COLO668 (cell line): ENCODE data around the gene NUP210.

Experiments
- DNase-seq: peaks from one replicate; lab custom pipeline; 2025; ENCODE audit not compliant: unreplicated experiment; lab: John Stamatoyannopoulos, UW

The NUP210 gene

GRCh38 chr3:13377021-13377420 lies 43.1 kb downstream of the NUP210 start:
- no peak for DNase-seq

- DNase-seq = no peak
Observed at GRCh38 chr3:13376091-13376490, 44.0 kb downstream of the NUP210 start.

GRCh38 chr3:13375464-13375863 lies 44.7 kb downstream of the NUP210 start:
- DNase-seq = no peak

- no peak for DNase-seq
Observed at GRCh38 chr3:13373975-13374586, 46.0 kb downstream of the NUP210 start.

- DNase-seq = no peak
Observed at GRCh38 chr3:13372656-13373055, 47.5 kb downstream of the NUP210 start.

GRCh38 chr3:13372126-13372525 lies 48.0 kb downstream of the NUP210 start:
- DNase-seq = no peak

- no peak for DNase-seq
Observed at GRCh38 chr3:13371100-13372075, 48.7 kb downstream of the NUP210 start.

- DNase-seq = no peak
Observed at GRCh38 chr3:13370609-13371008, 49.5 kb downstream of the NUP210 start.

GRCh38 chr3:13370055-13370454 lies 50.1 kb downstream of the NUP210 start:
- DNase-seq = no peak

GRCh38 chr3:13368834-13369233 lies 51.3 kb downstream of the NUP210 start:
- DNase-seq = no peak

GRCh38 chr3:13367728-13368127 lies 52.4 kb downstream of the NUP210 start:
- DNase-seq = no peak

GRCh38 chr3:13365390-13366379 lies 54.4 kb downstream of the NUP210 start:
- no peak for DNase-seq

- DNase-seq = no peak
Observed at GRCh38 chr3:13364602-13365271, 55.4 kb downstream of the NUP210 start.

GRCh38 chr3:13362551-13362950 lies 57.6 kb downstream of the NUP210 start:
- no peak for DNase-seq

GRCh38 chr3:13359916-13360315 lies 60.2 kb downstream of the NUP210 start:
- no peak for DNase-seq

- no peak for DNase-seq
Observed at GRCh38 chr3:13358643-13359042, 61.5 kb downstream of the NUP210 start.

- DNase-seq = no peak
Observed at GRCh38 chr3:13358051-13358450, 62.1 kb downstream of the NUP210 start.

GRCh38 chr3:13357074-13357473 lies 63.0 kb downstream of the NUP210 start:
- DNase-seq = no peak

- DNase-seq = no peak
Observed at GRCh38 chr3:13353936-13354542, 66.1 kb downstream of the NUP210 start.

GRCh38 chr3:13353506-13353905 lies 66.6 kb downstream of the NUP210 start:
- no peak for DNase-seq
